Adipocyte (in vitro differentiated cells): Measurements from ENCODE around the gene OBSCN.
"Not testable (repeated sequence)": the region's sequence is repeated elsewhere in the genome, so short reads cannot be mapped to it uniquely, and the experiment has no call there.

Experiments
- DNase-seq: peaks from one replicate; pipeline ENCODE4 v3.0.0-alpha.2; 2015; ENCODE audit warnings: low read depth
- H3K27me3 ChIP-seq: replicated peaks from 2 replicates; pipeline ENCODE4 v1.7.0; 2013; ENCODE audit warnings: mild to moderate bottlenecking, low read length, moderate library complexity; ENCODE audit not compliant: control insufficient read depth, insufficient read depth
- H3K36me3 ChIP-seq: 2 replicates; pipeline ENCODE4 v1.7.0; 2013; ENCODE audit warnings: low read length, mild to moderate bottlenecking, moderate library complexity; ENCODE audit not compliant: control insufficient read depth, insufficient read depth, severe bottlenecking
- H3K4me1 ChIP-seq: 2 replicates; pipeline ENCODE4 v1.7.0; 2013; ENCODE audit warnings: mild to moderate bottlenecking, low read length, moderate library complexity; ENCODE audit not compliant: control insufficient read depth, insufficient read depth
- H3K4me3 ChIP-seq: 2 replicates; pipeline ENCODE4 v1.7.0; 2013; ENCODE audit warnings: mild to moderate bottlenecking, low read length, moderate library complexity
- H3K9ac ChIP-seq: 2 replicates; pipeline ENCODE4 v1.7.0; 2013; ENCODE audit warnings: mild to moderate bottlenecking, low read length, moderate library complexity
- H3K9me3 ChIP-seq: 2 replicates; pipeline ENCODE4 v1.7.0; 2013; ENCODE audit warnings: mild to moderate bottlenecking, low read length, moderate library complexity; ENCODE audit not compliant: control insufficient read depth

OBSCN gene

GRCh38 chr1:228246216-228246900 is 38.5 kb downstream of the OBSCN start:
- H3K9ac ChIP-seq = no peak overlapping the region
- no peaks in the 10 kb centered on the region for H3K36me3 ChIP-seq
- DNase-seq = no peak
- H3K27me3 ChIP-seq = no peaks in the 10 kb centered on the region
- H3K4me1 ChIP-seq = no peaks in the 10 kb centered on the region
- H3K4me3 ChIP-seq = no peak overlapping the region
- peaks cover 55% of the 10 kb centered on the region for H3K9me3 ChIP-seq

- Histone ChIP-seq H3K36me3 (no peaks in the 10 kb centered on the region), H3K27me3 (no peaks in the 10 kb centered on the region), H3K4me1 (no peaks in the 10 kb centered on the region), H3K4me3 (no peak overlapping the region), H3K9me3 (peaks cover 29% of the 10 kb centered on the region), H3K9ac (no peak overlapping the region)
- DNase-seq = no peak
Observed at GRCh38 chr1:228249513-228250305, 41.9 kb downstream of the OBSCN start.

- H3K27me3 ChIP-seq, H3K4me3 ChIP-seq, H3K36me3 ChIP-seq, DNase-seq, H3K9ac ChIP-seq, H3K4me1 ChIP-seq, H3K9me3 ChIP-seq: not testable (repeated sequence)
Observed at GRCh38 chr1:228252476-228252875, 44.6 kb downstream of the OBSCN start.

GRCh38 chr1:228256626-228257375 is 49.0 kb downstream of the OBSCN start:
- no peak for DNase-seq
- H3K4me3 ChIP-seq = no peak overlapping the region
- peaks cover 12% of the 10 kb centered on the region for H3K9me3 ChIP-seq
- H3K36me3 ChIP-seq = no peaks in the 10 kb centered on the region
- H3K9ac ChIP-seq = no peak overlapping the region
- no peaks in the 10 kb centered on the region for H3K4me1 ChIP-seq
- no peaks in the 10 kb centered on the region for H3K27me3 ChIP-seq

- Histone ChIP-seq H3K4me3 (no peak overlapping the region), H3K36me3 (no peaks in the 10 kb centered on the region), H3K4me1 (no peaks in the 10 kb centered on the region), H3K27me3 (no peaks in the 10 kb centered on the region), H3K9me3 (peaks cover 21% of the 10 kb centered on the region), H3K9ac (no peak overlapping the region)
- no peak for DNase-seq
Observed at GRCh38 chr1:228258486-228258885, 50.6 kb downstream of the OBSCN start.

- H3K4me3 ChIP-seq = no peak overlapping the region
- no peaks in the 10 kb centered on the region for H3K4me1 ChIP-seq
- no peaks in the 10 kb centered on the region for H3K36me3 ChIP-seq
- no peak overlapping the region for H3K9ac ChIP-seq
- DNase-seq = no peak
- H3K9me3 ChIP-seq = peaks cover 16% of the 10 kb centered on the region
- no peaks in the 10 kb centered on the region for H3K27me3 ChIP-seq
Observed at GRCh38 chr1:228259368-228259894, 51.6 kb downstream of the OBSCN start.

- no peak overlapping the region for H3K4me3 ChIP-seq
- no peak for DNase-seq
- H3K4me1 ChIP-seq = no peaks in the 10 kb centered on the region
- no peaks in the 10 kb centered on the region for H3K27me3 ChIP-seq
- H3K9me3 ChIP-seq = peaks cover 15% of the 10 kb centered on the region
- H3K36me3 ChIP-seq = no peaks in the 10 kb centered on the region
- H3K9ac ChIP-seq = no peak overlapping the region
Observed at GRCh38 chr1:228259951-228260350, 52.1 kb downstream of the OBSCN start.

- Histone ChIP-seq H3K27me3 (no peaks in the 10 kb centered on the region), H3K36me3 (no peaks in the 10 kb centered on the region), H3K4me3 (no peak overlapping the region), H3K9ac (no peak overlapping the region), H3K9me3 (peaks cover 15% of the 10 kb centered on the region), H3K4me1 (no peaks in the 10 kb centered on the region)
- no peak for DNase-seq
Observed at GRCh38 chr1:228261706-228262105, 53.9 kb downstream of the OBSCN start.

- H3K9me3 ChIP-seq = peaks cover 15% of the 10 kb centered on the region
- no peaks in the 10 kb centered on the region for H3K36me3 ChIP-seq
- no peaks in the 10 kb centered on the region for H3K4me1 ChIP-seq
- no peak for DNase-seq
- no peak overlapping the region for H3K4me3 ChIP-seq
- H3K27me3 ChIP-seq = no peaks in the 10 kb centered on the region
- no peak overlapping the region for H3K9ac ChIP-seq
Observed at GRCh38 chr1:228262475-228262874, 54.6 kb downstream of the OBSCN start.

- H3K9me3 ChIP-seq = peaks cover 15% of the 10 kb centered on the region
- DNase-seq = no peak
- H3K9ac ChIP-seq = no peak overlapping the region
- H3K27me3 ChIP-seq = no peaks in the 10 kb centered on the region
- no peaks in the 10 kb centered on the region for H3K36me3 ChIP-seq
- no peaks in the 10 kb centered on the region for H3K4me1 ChIP-seq
- no peak overlapping the region for H3K4me3 ChIP-seq
Observed at GRCh38 chr1:228263636-228264035, 55.8 kb downstream of the OBSCN start.
